Keratinocyte (primary cell): ENCODE data around the gene NDUFA3. TPM values are rescaled to one million over a fixed set of nuclear protein-coding genes. Genes with fewer than 3 reads are reported as not detected.

Experiments
- DNase-seq: peaks from one replicate; pipeline ENCODE4 v3.0.0-alpha.2; 2011; ENCODE audit warnings: low read depth, missing footprints, low spot score
- FAIRE-seq: peaks from 2 replicates; lab custom pipeline; 2011; peaks lifted over from hg19 to GRCh38; lab: Jason Lieb, UNC
- H2AFZ ChIP-seq: 2 replicates; pipeline ENCODE4 v1.6.0; 2012; ENCODE audit warnings: low read length, control low read depth, inconsistent platforms; ENCODE audit not compliant: control insufficient read depth
- H3K27ac ChIP-seq: 2 replicates; pipeline ENCODE4 v1.5.1; 2011; ENCODE audit warnings: low read length; ENCODE audit not compliant: control insufficient read depth, insufficient read depth
- H3K27me3 ChIP-seq: 3 replicates; pipeline ENCODE4 v1.6.0; 2011; ENCODE audit warnings: low read length; ENCODE audit not compliant: control insufficient read depth, insufficient read depth; ENCODE audit errors: extremely low read depth
- H3K36me3 ChIP-seq, 2 experiments: 2 replicates in 1 of 2; 3 replicates in 1 of 2; pipeline ENCODE4 v1.5.1; 2011; ENCODE audit warnings: low read length in 2 of 2, mild to moderate bottlenecking in 1 of 2; ENCODE audit not compliant: control insufficient read depth in 2 of 2, insufficient read depth in 2 of 2; ENCODE audit errors: extremely low read depth in 1 of 2
- H3K4me1 ChIP-seq: 3 replicates; pipeline ENCODE4 v1.5.1; 2011; ENCODE audit warnings: low read length; ENCODE audit not compliant: control insufficient read depth, insufficient read depth; ENCODE audit errors: extremely low read depth
- H3K4me2 ChIP-seq: 3 replicates; pipeline ENCODE4 v1.6.0; 2011; ENCODE audit warnings: low read depth, low read length; ENCODE audit not compliant: control insufficient read depth, insufficient read depth; ENCODE audit errors: extremely low read depth
- H3K4me3 ChIP-seq, 3 experiments: fragments of 200-600 bp in 1 of 3; sonication (generic) in 1 of 3; 2 replicates in 2 of 3; 3 replicates in 1 of 3; pipeline ENCODE4 v1.5.1; 2011 to 2016; ENCODE audit warnings: low read length in 3 of 3, mild to moderate bottlenecking in 3 of 3, control low read depth in 2 of 3, inconsistent platforms in 1 of 3, low read depth in 1 of 3, mixed read lengths in 1 of 3, mixed run types in 1 of 3, moderate library complexity in 1 of 3; ENCODE audit not compliant: control insufficient read depth in 2 of 3, insufficient read depth in 2 of 3; ENCODE audit errors: extremely low read depth in 1 of 3
- H3K79me2 ChIP-seq: 2 replicates; pipeline ENCODE4 v1.6.0; 2012; ENCODE audit warnings: low read length; ENCODE audit not compliant: control insufficient read depth, insufficient read depth
- H3K9ac ChIP-seq: 3 replicates; pipeline ENCODE4 v1.6.0; 2011; ENCODE audit warnings: low read length; ENCODE audit not compliant: control insufficient read depth, insufficient read depth; ENCODE audit errors: extremely low read depth
- H3K9me1 ChIP-seq: 3 replicates; pipeline ENCODE4 v1.6.0; 2011; ENCODE audit warnings: low read length; ENCODE audit not compliant: control insufficient read depth, insufficient read depth; ENCODE audit errors: extremely low read depth
- H3K9me3 ChIP-seq: 2 replicates; pipeline ENCODE4 v1.5.1; 2012; ENCODE audit warnings: low read depth, low read length; ENCODE audit not compliant: control insufficient read depth
- H4K20me1 ChIP-seq: 3 replicates; pipeline ENCODE4 v1.6.0; 2011; ENCODE audit warnings: low read length; ENCODE audit not compliant: control insufficient read depth, insufficient read depth; ENCODE audit errors: extremely low read depth
- EZH2 ChIP-seq: IDR thresholded peaks from one replicate; pipeline ENCODE4 v1.6.1; 2012; ENCODE audit warnings: inconsistent platforms, mild to moderate bottlenecking, low read length, moderate library complexity
- dilution Hi-C: fragments of 300-500 bp; cut with MboI; formaldehyde crosslinking; loops from one replicate; pipeline ENCODE4 v1.7.0; 2020; ENCODE audit warnings: low sequenced_read_pairs; ENCODE audit not compliant: extremely low pct_ligation_motif_present
- polyA plus RNA-seq, 5 experiments: library from polyadenylated mRNA; depleted of rRNA in 3 of 5; stranded (reverse) in 3 of 5; stranded (forward) in 1 of 5; unstranded in 1 of 5; fragments of >200 nt; gene quantifications; 1 replicate in 1 of 5; 2 replicates in 3 of 5; 3 replicates in 1 of 5; pipeline versions ENCODE4 v1.2.1 to v1.2.3, GENCODE V29; 2011 to 2012; ENCODE audit warnings: missing spikeins in 2 of 5, low read depth in 1 of 5, low replicate concordance in 1 of 5
- TF ChIP-seq, protein P1 (sequence below), 3 experiments: IDR thresholded peaks in 1 of 3; conservative IDR thresholded peaks in 1 of 3; optimal IDR thresholded peaks in 1 of 3; 2 replicates in 2 of 3; 3 replicates in 1 of 3; pipeline versions ENCODE3 to v1.5.1; 2011; ENCODE audit warnings: low read length in 3 of 3, mild to moderate bottlenecking in 3 of 3, moderate library complexity in 2 of 3, control low read depth in 1 of 3, inconsistent platforms in 1 of 3; ENCODE audit not compliant: insufficient read depth in 2 of 3; ENCODE audit errors: extremely low read depth in 1 of 3

NDUFA3 gene
- polyA plus RNA-seq, 1 donor (not counting 4 experiments of a cell fraction or from before 2014, with no cell fraction given) = 41.9 TPM

GRCh38 chr19:54142166-54142780 is 39.6 kb downstream of the NDUFA3 start:
- H3K27me3 ChIP-seq = no peaks in the 10 kb centered on the region
- no peak overlapping the region for H3K27ac ChIP-seq
- H3K36me3 ChIP-seq = peaks cover 46 to 47% of the 10 kb centered on the region in 2 experiments
- TF ChIP-seq EZH2 = no peak
- H4K20me1 ChIP-seq = peaks cover 12% of the 10 kb centered on the region
- no peak overlapping the region for H3K4me3 ChIP-seq
- DNase-seq (no peak), FAIRE-seq (no peak)
- no peak overlapping the region for H3K9ac ChIP-seq
- H3K4me1 ChIP-seq = peaks cover 5% of the 10 kb centered on the region
- H3K9me1 ChIP-seq = no peaks in the 10 kb centered on the region
- dilution Hi-C loops = no loop called here
- no peaks in the 10 kb centered on the region for H3K9me3 ChIP-seq
- H2AFZ ChIP-seq = no peak overlapping the region
- peaks cover 50% of the 10 kb centered on the region for H3K79me2 ChIP-seq
- no peak overlapping the region for H3K4me2 ChIP-seq

DNA sequence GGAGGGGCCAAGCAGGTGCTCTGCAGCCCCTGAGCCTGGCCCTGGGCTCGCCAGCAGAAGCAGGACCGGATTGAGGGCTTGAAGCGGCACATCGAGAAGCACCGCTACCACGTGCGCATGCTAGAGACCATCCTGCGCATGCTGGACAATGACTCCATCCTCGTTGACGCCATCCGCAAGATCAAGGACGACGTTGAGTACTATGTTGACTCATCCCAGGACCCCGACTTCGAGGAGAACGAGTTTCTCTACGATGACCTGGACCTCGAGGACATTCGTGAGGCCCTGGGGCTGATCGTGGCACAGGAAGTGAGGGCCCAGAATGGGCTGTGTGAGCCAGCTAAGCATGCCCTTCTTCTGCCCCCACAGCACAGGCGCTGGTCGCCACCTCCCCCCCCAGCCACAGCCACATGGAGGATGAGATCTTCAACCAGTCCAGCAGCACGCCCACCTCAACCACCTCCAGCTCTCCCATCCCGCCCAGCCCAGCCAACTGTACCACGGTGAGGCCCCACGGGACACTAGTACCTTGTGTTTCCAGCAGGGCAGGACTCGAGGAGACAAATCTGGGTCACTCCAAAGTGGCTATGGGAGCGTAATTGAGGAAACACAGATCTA is 43.0 kb downstream of the NDUFA3 start:
- H3K9ac ChIP-seq = no peak overlapping the region
- no peak overlapping the region for H3K4me3 ChIP-seq
- no peak for FAIRE-seq
- H3K9me3 ChIP-seq = no peaks in the 10 kb centered on the region
- H3K9me1 ChIP-seq = no peaks in the 10 kb centered on the region
- H2AFZ ChIP-seq = no peak overlapping the region
- H3K27me3 ChIP-seq = no peaks in the 10 kb centered on the region
- no peak for DNase-seq
- H3K4me1 ChIP-seq = no peaks in the 10 kb centered on the region
- H3K27ac ChIP-seq = no peak overlapping the region
- H4K20me1 ChIP-seq = peaks cover 10% of the 10 kb centered on the region
- dilution Hi-C loops = no loop called here
- peaks cover 56 to 57% of the 10 kb centered on the region in 2 experiments for H3K36me3 ChIP-seq
- no peak overlapping the region for H3K4me2 ChIP-seq
- H3K79me2 ChIP-seq = peaks cover 23% of the 10 kb centered on the region
- TF ChIP-seq, protein P1, sequence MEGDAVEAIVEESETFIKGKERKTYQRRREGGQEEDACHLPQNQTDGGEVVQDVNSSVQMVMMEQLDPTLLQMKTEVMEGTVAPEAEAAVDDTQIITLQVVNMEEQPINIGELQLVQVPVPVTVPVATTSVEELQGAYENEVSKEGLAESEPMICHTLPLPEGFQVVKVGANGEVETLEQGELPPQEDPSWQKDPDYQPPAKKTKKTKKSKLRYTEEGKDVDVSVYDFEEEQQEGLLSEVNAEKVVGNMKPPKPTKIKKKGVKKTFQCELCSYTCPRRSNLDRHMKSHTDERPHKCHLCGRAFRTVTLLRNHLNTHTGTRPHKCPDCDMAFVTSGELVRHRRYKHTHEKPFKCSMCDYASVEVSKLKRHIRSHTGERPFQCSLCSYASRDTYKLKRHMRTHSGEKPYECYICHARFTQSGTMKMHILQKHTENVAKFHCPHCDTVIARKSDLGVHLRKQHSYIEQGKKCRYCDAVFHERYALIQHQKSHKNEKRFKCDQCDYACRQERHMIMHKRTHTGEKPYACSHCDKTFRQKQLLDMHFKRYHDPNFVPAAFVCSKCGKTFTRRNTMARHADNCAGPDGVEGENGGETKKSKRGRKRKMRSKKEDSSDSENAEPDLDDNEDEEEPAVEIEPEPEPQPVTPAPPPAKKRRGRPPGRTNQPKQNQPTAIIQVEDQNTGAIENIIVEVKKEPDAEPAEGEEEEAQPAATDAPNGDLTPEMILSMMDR (optimal IDR thresholded peaks at IDR 0.05 in 1 of 3, IDR thresholded peaks at IDR 0.05 in 1 of 3, conservative IDR thresholded peaks at IDR 0.05 in 1 of 3; ENCODE audit: extremely low read depth in 1 of 3, insufficient read depth in 2 of 3, low read length in 3 of 3) = no peak
- no peak for TF ChIP-seq EZH2
